ENCODE results near the gene IGDCC3. TPM values are rescaled to one million over a fixed set of nuclear protein-coding genes. Genes with fewer than 3 reads are reported as not detected.
A peak's percentile ranks its signal among the peaks of the same experiment; 100 is the strongest.

The IGDCC3 gene
- total RNA-seq, 1 donor from 2014 or later = 0.69 TPM

DNA sequence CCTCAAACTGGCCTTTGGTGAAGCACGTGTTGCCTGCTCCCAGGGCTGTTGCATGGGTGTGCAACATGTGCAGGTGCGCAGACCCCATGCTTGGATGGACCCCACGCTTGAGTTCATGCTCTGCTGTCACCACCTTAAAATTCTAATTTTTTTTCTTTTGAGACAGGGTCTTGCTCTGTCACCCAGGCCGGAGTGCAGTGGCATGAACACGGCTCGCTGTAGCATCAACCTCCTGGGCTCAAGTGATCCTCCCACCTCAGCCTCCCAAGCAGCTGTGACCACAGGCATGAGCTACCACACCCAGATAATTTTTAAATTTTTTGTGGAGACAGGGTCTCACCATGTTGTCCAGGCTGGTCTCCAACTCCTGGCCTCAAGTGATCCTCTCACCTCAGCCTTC is 9.1 kb upstream of the IGDCC3 start:
- DNase-seq = no peak

DNA sequence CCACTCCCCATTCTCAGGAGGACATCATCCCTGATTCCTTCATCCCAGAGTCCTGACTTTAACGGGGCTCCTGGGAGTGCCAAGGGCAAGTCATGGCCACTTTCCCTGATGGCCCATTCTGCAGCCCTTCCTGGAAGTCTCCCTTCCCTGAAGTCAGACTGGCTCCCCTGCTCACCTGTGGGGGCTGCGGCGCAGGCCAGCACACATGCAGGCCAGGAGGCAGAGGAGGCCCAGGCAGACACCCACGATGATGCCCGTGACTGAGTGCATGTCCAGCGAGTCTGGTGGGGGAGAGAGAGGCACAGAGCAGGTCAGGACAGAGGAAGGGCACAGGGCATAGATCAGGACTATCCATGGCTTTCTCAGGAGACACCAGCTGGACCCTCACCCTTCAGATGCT is 8.6 kb upstream of the IGDCC3 start:
- no peak for DNase-seq

DNA sequence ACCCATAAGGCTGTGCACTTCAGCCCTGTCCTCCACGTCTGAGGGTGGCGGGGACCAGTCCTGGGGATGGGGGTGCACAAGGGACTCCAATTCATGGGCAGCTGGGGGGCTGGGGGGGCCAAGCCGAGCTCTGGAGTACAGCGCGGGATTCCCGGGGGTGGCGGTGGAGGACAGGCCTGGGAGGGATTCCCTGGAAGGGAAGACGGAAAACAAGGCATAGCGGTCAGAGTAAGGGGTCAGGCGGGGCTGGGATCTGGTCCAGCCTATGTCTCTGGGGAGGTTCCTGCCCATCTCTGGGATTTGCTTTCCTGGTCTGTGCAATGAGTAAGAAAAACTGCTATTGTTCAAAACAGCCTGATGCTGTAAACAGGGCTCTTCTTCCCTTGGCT is 8.1 kb upstream of the IGDCC3 start:
- DNase-seq = peak; percentile 67

- DNase-seq = peak; percentile 74
Observed at GRCh38 chr15:65384895-65385869, 7.4 kb upstream of the IGDCC3 start.

DNA sequence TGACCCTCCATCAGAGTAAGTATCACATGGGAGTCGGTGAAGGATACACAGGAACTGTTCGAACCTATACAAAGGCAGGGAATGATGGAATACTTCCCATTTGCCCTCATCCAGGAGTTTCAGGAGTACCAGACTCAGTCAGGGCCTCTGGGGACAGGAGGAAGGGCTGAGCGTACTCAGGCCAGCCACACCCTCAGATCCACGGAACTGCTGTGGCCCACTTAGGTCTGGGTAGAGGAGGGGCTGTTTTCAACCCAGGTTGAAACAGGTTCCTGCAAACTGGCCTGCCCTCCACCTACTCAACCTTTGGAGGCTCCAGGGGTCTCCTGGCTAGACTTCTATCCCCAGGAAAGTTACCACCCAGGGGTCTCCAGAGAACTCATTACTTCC is 6.7 kb upstream of the IGDCC3 start:
- no peak for DNase-seq

DNA sequence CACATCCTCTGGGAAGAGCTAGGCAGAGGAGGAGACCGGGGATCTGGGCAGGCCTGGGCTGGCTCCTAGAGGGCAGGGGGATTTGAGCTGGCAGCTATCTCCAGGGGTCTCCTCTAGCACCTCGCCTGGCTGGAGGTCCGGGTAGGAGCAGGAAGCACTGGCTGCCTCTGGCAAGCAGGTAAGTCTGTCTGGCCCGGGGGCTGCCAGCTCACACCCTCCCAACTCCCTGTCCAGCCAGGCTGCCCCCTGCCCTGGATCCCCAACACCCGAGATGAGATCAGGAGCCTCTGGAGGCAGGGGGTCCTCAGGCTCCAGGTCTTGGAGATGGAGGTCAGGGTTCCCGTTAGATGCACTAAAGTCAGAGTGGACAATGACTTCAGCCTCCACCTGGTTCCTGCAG is 6.2 kb upstream of the IGDCC3 start:
- DNase-seq = no peak

GRCh38 chr15:65383456-65383855 is 5.7 kb upstream of the IGDCC3 start:
- DNase-seq = no peak

- no peak for DNase-seq
Observed at GRCh38 chr15:65382921-65383320, 5.1 kb upstream of the IGDCC3 start.

DNA sequence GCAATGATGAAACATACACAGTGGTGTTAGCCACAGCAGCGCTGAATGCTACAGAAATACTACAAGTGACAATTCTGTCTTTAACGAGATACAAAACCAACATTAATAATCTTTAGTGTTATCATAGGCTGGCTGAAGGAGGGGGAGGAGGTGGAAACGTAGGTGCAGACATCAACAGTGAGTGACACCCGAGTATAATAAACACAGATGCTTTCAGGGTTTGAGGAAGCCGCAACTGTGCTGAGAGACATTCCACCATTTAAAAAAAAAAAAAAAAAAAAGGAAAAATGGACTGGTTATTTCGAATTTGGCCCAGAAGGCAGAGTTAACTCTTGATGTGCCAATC is 4.3 kb upstream of the IGDCC3 start:
- DNase-seq = no peak

DNA sequence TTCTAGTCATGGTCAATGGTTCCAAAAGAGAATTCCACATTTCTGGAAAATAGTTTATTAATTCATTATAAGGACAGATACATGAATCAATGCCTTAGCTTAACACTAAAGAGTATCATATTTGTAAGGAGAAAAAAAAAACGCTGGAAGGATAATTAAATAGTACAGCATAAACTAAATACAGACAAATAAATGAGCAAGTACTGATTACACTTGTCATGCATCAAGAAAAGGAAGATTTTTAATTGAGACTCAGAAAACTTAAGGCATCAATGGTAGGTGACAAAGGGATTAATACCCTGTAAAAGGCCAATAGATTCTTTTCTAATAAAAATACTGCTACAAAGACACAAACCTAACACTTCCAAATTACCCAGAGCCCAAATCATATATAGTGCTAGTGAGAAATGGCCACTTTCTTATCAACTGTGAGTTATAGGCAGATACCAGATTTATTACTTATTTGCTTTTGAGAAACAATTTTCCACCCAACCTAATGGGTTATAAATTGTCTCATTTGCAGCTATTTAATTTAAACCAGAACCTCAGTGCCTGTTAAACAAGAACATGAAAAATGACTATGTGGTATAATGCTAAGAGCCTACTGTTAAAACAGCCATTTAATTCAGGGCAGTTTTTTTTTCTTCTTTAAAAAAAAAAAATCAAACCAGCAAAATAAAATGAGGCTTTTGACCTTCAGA is 3.8 kb upstream of the IGDCC3 start:
- DNase-seq = no peak

- DNase-seq = no peak
Observed at GRCh38 chr15:65379986-65380385, 2.2 kb upstream of the IGDCC3 start.

DNA sequence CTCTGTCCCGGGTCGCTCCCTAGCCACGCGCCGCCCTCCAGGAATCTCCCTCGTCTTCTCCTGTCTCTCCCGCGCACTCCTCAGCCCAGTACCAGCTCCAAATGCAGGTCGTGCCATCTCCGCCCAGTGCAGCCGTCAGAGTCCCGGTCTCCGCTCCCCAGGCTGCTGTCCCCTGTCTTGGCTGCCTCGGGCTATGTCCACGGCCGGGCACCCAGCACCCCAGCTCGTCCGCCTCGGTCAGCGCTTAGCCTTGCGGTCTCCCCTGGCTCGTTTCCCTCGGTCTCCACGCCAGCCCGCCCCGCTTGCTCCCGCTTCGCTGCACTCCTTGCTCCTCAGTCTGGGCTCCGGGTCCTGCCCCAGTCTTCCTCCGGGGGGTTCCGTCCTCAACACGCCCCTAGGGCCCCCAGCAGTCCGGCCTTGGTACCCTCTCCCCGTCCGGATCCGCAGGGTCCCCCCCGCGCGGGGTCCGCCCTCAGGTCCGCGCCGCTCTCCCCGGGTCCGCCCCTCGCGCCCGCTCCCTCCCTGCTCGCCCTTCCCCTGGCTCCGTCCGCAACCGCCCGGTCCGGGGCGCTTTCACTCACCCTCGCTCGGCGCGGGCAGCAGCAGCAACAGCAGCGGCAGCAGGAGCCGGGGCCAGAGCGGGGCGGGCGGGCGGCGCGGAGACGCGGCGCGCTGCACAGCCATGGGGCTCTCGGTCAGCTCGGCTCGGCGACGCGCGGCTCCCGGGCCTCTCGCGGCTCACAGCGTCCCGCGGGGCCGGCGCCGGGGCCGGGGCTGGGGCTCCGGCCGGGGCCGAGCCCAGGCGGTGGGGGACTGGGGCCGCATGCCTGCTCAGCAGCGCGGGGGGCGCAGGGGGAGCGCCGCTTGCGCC is 462 bp downstream of the IGDCC3 start:
- no peak for DNase-seq

DNA sequence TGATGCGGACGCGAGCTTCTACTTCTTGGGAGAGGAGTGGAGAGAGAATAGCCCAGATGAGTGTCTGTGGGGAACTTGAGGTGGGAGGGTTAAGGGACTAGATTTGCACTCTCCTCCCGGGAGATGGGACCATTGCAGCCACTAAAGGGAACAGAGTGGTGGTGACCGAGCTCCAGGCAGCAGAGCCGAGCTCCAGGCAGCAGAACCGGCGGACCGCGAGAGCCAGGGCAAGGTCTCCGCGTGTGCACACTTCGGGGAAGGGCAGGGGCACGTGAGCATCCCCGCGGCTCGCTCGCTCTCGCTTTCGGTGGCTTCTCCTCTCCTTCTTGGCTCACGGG is 1.1 kb downstream of the IGDCC3 start:
- no peak for DNase-seq

DNA sequence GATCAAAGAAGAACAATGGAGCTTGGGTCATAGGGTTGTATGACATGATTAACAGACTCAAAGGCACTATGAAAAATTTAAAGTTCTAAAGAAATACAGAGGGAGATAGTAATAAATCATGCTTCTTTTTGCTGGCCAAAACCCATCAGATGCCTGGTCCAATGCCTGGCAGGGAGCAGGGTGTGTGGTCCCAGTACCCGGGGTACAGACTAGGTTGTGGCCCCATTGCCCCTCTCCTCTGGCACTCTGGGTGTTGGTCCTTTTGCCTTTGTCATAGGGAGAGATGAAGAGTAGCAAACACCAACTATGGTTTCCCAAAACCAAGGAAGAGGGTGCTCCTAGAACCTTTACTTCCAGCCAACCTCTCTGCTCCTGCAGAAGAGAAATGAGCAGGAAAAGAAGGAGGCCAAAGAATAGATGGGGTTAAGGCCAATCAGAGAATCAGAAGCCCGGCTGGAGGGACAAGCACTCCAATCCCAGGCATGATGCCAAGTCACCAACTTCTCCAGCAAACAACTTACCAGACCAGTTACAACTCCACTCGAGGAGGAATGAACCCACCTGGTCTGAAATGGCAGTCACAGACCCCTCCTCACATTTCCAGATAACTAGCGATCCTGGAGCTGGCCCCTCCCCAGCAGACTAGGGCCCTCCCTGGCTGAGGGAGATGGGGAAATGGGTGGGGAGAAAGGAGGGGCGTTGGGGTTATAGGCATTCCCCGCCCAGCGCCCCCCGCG is 1.8 kb downstream of the IGDCC3 start:
- DNase-seq = no peak

- no peak for DNase-seq
Observed at GRCh38 chr15:65374821-65375401, 2.9 kb downstream of the IGDCC3 start.

DNA sequence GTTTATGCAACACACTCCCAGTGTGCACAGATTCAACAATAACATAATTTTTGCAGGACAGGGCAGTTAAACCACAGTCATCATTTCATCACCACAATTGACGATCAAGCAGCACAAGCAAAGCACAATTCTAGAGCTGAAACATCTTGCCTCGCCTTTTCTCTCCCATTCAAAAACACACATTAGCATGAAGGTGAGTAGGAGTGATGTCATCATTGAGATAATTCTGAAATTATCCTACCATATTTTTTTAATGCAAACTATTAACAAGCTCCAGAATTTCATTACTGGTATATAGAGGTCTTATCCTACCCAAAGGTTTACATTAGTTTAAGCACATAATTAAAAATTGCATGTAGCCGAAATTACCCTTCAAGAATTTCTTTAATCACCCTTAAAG is 3.5 kb downstream of the IGDCC3 start:
- DNase-seq = no peak

DNA sequence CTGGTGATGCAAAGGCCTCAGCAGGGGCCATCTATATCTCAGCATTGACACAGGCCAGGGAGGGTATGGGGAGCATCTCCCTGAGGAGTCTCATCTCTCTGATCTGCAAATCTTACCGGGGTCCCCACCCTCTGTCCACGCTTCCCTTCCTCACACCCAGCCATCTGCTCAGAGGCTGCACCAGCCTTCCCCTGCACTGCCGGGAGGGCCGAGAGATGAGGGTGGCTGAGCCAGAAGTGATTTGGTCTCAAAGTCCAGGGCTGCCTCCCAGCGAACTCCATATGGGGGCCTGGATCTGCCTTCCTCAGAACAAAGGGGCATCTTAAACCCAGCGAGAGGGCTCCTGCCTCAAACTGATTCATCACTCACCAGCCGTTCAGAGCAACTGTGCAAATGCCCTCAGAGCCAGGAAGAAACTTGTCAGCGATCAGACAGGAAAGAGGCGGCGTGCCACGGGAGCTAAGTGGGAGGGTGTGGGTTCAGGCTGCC is 4.6 kb downstream of the IGDCC3 start:
- no peak for DNase-seq

GRCh38 chr15:65372787-65373067 is 5.1 kb downstream of the IGDCC3 start:
- no peak for DNase-seq

DNA sequence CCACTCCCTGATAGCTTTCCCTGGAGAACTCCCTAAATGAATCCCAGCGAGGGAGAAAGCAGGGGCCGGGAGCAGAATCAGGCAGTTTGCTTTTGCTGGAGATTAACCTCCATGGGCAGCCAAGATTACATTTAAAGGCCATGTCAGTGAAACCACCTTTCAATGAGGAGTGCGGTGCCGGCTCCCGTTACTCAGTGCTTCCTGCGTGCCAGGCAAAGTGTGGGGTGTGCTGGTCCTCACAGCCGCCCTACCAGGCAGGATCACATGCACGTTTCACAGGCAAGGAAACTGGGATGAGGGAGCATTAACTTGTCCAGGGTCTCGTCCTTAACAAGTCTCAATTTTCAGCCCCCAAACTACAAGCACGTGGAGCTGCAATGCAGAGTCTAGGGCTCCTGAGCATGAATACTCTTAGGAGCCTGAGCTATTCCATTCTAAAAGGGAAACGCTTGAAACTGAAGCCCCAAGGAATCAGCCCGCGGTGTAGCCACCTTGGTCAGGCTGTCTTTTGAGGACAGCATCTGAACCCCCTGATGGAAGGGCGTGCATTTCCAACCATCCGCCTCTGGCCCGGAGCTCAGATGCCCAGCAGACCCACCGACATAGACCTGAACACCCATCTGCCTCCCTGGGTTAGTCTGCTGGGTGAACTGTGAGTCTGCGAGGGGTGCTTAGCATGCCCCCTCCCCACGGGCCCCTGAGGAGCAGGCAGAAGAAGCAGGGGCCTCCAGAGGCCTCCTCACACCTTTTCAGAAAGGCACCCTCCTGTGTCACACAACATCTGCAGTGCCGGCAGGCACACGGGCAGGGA is 5.6 kb downstream of the IGDCC3 start:
- DNase-seq = no peak

DNA sequence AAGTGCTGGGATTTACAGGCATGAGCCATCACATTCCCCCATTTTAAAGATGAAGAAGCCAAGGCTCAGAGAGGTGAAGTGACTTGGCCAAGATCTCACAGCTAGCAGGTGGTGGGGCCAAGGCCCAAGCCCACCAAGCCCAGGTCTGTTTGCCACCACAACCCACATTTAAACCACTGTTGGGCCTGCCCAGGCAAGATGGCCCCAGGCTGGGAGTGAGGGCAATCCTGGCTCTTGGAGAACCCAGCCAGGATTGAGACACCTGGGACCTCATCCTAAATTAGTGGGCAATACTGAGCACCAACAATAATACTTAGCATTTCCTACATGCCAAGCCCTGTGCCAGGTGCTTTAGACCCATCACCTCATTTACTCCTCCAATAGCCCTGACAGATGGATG is 6.9 kb downstream of the IGDCC3 start:
- no peak for DNase-seq

DNA sequence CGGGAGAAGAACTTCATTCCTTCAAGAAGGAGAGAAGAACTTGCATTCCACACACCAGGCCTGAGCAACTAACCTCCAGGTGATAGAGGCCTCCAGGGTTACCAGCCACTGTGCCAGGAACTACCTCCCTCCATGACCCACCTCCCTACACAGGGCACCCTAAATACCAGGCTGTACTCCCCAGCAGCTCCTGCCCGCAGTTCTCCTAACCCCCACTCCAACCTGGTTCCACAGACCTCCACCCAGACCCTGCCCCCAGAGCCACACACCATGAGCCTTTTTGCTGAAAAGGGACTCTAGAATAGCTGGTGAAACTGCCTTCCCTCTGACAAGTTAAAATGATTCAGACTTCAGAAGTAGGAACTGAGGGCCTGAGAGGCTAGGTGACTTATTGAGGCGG is 8.2 kb downstream of the IGDCC3 start:
- no peak for DNase-seq
